Tibial artery (tissue), 4 donors: ENCODE data around the gene TNS4.

Source experiments
- DNase-seq, 2 donors: peaks; one replicate each; pipeline ENCODE4 v3.0.0-alpha.2; 2019
- H3K27ac ChIP-seq, 2 donors: fragments of 200-600 bp; sonication (generic) in 1 of 2; 1 replicate in 1 of 2; 2 replicates in 1 of 2; pipeline ENCODE4 v1.5.1; 2018 to 2019; ENCODE audit warnings: mild to moderate bottlenecking in 1 of 2
- H3K27me3 ChIP-seq, 2 donors: fragments of 200-600 bp; sonication (generic) in 1 of 2; one replicate each; pipeline versions ENCODE4 v1.5.1 to v1.6.0; 2016 to 2019
- H3K36me3 ChIP-seq, 3 donors: fragments of 200-600 bp; sonication (generic) in 2 of 3; one replicate each; pipeline ENCODE4 v1.5.1; 2016 to 2019; ENCODE audit warnings: mild to moderate bottlenecking in 2 of 3
- H3K4me1 ChIP-seq, 4 donors: fragments of 200-600 bp; sonication (generic) in 2 of 4; 1 replicate in 3 of 4; 2 replicates in 1 of 4; pipeline ENCODE4 v1.5.1; 2016 to 2019
- H3K4me3 ChIP-seq, 2 donors: fragments of 200-600 bp; sonication (generic) in 1 of 2; 1 replicate in 1 of 2; 2 replicates in 1 of 2; pipeline ENCODE4 v1.5.1; 2018 to 2019; ENCODE audit warnings: mild to moderate bottlenecking in 2 of 2
- H3K9me3 ChIP-seq, 3 donors: fragments of 200-600 bp; sonication (generic) in 1 of 3; one replicate each; pipeline ENCODE4 v1.5.1; 2016 to 2019
- CTCF ChIP-seq, 2 experiments: fragments of 200-600 bp in 1 of 2; fragments of 450-650 bp in 1 of 2; IDR thresholded peaks; one replicate each; pipeline ENCODE4 v1.5.1; 2017 to 2019; ENCODE audit warnings: antibody characterized with exemption in 2 of 2, mild to moderate bottlenecking in 1 of 2, moderate library complexity in 1 of 2
- intact Hi-C: fragments of 100-400 bp; cut with DNase I; formaldehyde crosslinking; loops from one replicate; pipeline ENCODE4 v1.15.0; 2023; ENCODE audit warnings: low total_unique reads

The TNS4 gene

GRCh38 chr17:40501499-40501911, at the start of gene TNS4:
Gene TNS4 (minus strand): TSS chr17:40501623. CDS start chr17:40496425, 5,198 bp downstream.
- Histone ChIP-seq H3K27ac (peak within 1 kb of the TSS in 1 of 2 donors; percentile 66), H3K4me3 (no peak within 1 kb of the TSS), H3K9me3 (peaks cover 0 to 4% (median 0%) of the 10 kb centered on the region in 3 donors), H3K36me3 (no peaks in the 10 kb centered on the region), H3K4me1 (peaks cover 12 to 29% (median 21%) of the 10 kb centered on the region in 4 donors), H3K27me3 (no peaks in the 10 kb centered on the region)
- intact Hi-C loops: no loop called here
- TF ChIP-seq CTCF (IDR thresholded peaks at IDR 0.05): no peak
- DNase-seq: no peak

- no peak for TF ChIP-seq CTCF (IDR thresholded peaks at IDR 0.05)
- H3K9me3 ChIP-seq: no peaks in the 10 kb centered on the region
- intact Hi-C loops: no loop called here
- peak; percentile 77 to 79 for DNase-seq
- H3K36me3 ChIP-seq: no peaks in the 10 kb centered on the region
- no peak overlapping the region for H3K4me3 ChIP-seq
- H3K27me3 ChIP-seq: no peaks in the 10 kb centered on the region
- H3K27ac ChIP-seq: peak overlapping the region; percentile 78 to 79
- H3K4me1 ChIP-seq: peaks cover 10 to 70% (median 53%) of the 10 kb centered on the region in 4 donors
These were observed 49.2 kb upstream of the TNS4 start for GRCh38 chr17:40550608-40551007.

- Histone ChIP-seq H3K27me3 (no peaks in the 10 kb centered on the region), H3K4me3 (no peak overlapping the region), H3K4me1 (peaks cover 10 to 64% (median 53%) of the 10 kb centered on the region in 4 donors), H3K36me3 (no peaks in the 10 kb centered on the region), H3K9me3 (no peaks in the 10 kb centered on the region), H3K27ac (peak overlapping the region; percentile 78 to 79)
- no peak for TF ChIP-seq CTCF (IDR thresholded peaks at IDR 0.05)
- intact Hi-C loops: no loop called here
- peak; percentile 74 to 88 for DNase-seq
These were observed 47.7 kb upstream of the TNS4 start for GRCh38 chr17:40548982-40549685.

GRCh38 chr17:40548491-40548981, 47.1 kb upstream of the TNS4 start:
- H3K9me3 ChIP-seq: no peaks in the 10 kb centered on the region
- no peak for TF ChIP-seq CTCF (IDR thresholded peaks at IDR 0.05)
- peak overlapping the region; percentile 78 to 79 for H3K27ac ChIP-seq
- intact Hi-C loops: no loop called here
- H3K27me3 ChIP-seq: no peaks in the 10 kb centered on the region
- H3K4me1 ChIP-seq: peaks cover 10 to 70% (median 55%) of the 10 kb centered on the region in 4 donors
- peak in 1 of 2 donors; percentile 17 for DNase-seq
- H3K36me3 ChIP-seq: no peaks in the 10 kb centered on the region
- H3K4me3 ChIP-seq: no peak overlapping the region

GRCh38 chr17:40547785-40548478, 46.5 kb upstream of the TNS4 start:
- no peaks in the 10 kb centered on the region for H3K36me3 ChIP-seq
- H3K4me3 ChIP-seq: no peak overlapping the region
- intact Hi-C loops: no loop called here
- peak overlapping the region; percentile 78 to 79 for H3K27ac ChIP-seq
- H3K27me3 ChIP-seq: no peaks in the 10 kb centered on the region
- DNase-seq: peak in 1 of 2 donors; percentile 4
- TF ChIP-seq CTCF (IDR thresholded peaks at IDR 0.05): no peak
- peaks cover 10 to 71% (median 56%) of the 10 kb centered on the region in 4 donors for H3K4me1 ChIP-seq
- H3K9me3 ChIP-seq: no peaks in the 10 kb centered on the region
